HFF-Myc (cell line): Measurements from ENCODE around the gene LRRK2.

ENCODE experiments used
- DNase-seq: peaks from one replicate; pipeline ENCODE4 v3.0.0-alpha.2; 2011; ENCODE audit warnings: low read depth; ENCODE audit errors: extremely low read depth
- H3K4me3 ChIP-seq: replicated peaks from 2 replicates; pipeline ENCODE4 v1.5.1; 2011; ENCODE audit warnings: low read depth, mild to moderate bottlenecking, control low read depth, low read length
- TF ChIP-seq, protein P1 (sequence below): IDR thresholded peaks from 2 replicates; pipeline ENCODE4 v1.5.1; 2012; ENCODE audit warnings: mild to moderate bottlenecking, low read depth, low read length, control low read depth; ENCODE audit errors: missing control alignments

The LRRK2 gene

DNA sequence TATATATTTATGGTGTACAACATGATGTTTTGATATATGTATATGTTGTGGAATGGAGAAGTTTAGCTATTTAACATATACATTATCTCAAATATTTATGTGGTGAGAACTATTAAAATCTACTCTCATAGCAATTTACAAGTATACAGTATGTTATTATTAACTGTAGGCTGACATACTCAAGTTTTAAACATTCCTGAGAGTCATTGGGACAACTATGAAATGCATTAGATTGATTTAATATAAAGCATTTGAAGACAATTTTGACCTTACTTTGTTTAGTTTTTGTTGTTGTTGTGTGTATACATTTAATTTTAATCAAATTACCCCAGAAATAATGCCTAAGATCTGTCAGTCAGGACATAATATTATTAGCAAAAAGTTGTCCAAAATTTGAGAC is 99.5 kb downstream of the LRRK2 start:
- DNase-seq = no peak
- TF ChIP-seq, protein P1, sequence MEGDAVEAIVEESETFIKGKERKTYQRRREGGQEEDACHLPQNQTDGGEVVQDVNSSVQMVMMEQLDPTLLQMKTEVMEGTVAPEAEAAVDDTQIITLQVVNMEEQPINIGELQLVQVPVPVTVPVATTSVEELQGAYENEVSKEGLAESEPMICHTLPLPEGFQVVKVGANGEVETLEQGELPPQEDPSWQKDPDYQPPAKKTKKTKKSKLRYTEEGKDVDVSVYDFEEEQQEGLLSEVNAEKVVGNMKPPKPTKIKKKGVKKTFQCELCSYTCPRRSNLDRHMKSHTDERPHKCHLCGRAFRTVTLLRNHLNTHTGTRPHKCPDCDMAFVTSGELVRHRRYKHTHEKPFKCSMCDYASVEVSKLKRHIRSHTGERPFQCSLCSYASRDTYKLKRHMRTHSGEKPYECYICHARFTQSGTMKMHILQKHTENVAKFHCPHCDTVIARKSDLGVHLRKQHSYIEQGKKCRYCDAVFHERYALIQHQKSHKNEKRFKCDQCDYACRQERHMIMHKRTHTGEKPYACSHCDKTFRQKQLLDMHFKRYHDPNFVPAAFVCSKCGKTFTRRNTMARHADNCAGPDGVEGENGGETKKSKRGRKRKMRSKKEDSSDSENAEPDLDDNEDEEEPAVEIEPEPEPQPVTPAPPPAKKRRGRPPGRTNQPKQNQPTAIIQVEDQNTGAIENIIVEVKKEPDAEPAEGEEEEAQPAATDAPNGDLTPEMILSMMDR = no peak

DNA sequence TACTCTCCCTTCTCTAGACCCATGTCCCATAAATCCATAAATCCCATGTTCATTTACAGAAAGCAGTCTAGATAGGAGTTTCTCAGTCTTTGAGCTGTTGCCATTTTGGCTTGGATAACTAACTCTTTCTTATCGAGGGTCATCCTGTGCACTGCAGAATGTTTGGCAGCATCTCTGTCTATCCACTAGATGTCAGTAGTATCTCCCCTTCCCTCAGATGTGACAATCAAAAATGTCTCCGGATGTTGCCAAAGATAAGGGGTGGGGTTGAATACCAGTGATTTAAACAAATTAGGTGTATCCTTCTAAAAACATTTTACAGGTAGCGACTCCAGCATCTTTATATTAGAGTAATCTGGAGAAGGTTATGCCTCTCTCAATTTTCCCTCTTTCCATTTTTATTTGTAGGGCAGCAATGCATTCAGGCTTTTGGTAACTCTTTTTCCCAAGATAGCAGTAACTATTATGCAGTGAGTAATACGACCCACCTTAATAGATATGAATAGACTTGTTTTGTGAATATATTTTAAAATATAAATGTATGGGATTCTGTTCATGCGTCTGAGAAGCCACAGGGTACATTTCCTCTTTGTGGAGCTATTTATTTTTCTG is 100.7 kb downstream of the LRRK2 start:
- TF ChIP-seq, protein P1 = peak; percentile 54
- no peak for DNase-seq
- H3K4me3 ChIP-seq = no peak overlapping the region

More for the DNA sequence above, 99.5 kb downstream of the LRRK2 start:
- H3K4me3 ChIP-seq = no peak overlapping the region

DNA sequence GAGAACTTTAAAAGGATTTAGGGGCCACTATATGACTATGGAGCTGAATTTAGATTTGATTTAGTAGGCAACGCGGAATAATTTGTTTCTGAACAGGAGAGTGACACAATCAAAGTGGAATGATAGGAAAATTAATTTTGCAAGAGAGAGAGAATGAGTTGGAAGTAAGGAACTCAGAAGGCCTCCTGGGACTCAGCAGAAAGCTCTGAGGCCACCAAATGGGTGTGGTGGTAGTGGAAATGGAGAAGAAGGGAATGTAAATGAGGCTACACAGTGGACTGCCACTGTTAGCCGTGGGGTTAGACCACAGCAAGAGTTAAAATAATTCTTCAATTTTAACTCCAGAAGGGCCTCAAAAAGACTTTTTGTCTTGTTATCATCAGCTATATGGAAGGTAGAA is 102.7 kb downstream of the LRRK2 start:
- no peak for DNase-seq
- TF ChIP-seq, protein P1 = no peak
- no peak overlapping the region for H3K4me3 ChIP-seq

DNA sequence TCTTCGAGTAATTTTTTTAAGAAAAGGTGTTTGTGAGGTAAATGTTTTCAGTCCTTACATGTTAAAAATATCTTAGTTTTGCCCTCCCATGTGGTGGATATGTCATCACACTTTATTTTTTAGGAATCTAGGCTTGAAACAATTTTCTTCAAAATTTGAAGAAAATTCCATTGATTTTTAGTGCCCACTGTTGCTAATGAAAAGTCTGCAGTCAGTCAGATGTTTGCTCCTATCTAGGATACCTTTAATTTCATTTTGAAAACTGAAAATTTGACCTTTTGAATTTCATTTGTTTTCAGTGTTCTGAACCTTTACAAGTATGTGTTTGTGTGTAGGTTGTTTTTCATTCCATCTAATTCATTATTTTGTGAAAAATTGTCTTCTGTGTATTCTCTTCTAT is 105.4 kb downstream of the LRRK2 start:
- TF ChIP-seq, protein P1 = no peak
- no peak overlapping the region for H3K4me3 ChIP-seq
- DNase-seq = no peak

DNA sequence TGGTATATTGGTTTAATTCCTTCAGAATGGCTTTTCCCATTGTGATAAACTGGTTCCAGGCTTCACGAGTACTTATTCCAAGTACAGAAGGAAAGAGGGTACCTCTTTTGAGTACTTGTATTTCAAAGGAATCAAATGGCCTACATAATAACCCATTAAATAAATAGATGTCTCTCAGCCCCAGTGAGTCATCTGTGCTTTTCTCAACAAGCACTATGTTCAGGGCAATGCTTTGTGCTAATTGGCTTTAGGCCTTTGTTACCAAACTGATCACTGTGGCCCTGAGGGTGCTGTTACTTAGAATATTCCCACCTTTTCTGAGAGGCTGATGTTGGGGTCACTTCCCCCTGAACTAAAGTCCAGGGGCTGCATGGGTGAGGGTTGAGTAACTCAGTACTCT is 107.1 kb downstream of the LRRK2 start:
- DNase-seq = no peak
- no peak overlapping the region for H3K4me3 ChIP-seq
- TF ChIP-seq, protein P1 = no peak

DNA sequence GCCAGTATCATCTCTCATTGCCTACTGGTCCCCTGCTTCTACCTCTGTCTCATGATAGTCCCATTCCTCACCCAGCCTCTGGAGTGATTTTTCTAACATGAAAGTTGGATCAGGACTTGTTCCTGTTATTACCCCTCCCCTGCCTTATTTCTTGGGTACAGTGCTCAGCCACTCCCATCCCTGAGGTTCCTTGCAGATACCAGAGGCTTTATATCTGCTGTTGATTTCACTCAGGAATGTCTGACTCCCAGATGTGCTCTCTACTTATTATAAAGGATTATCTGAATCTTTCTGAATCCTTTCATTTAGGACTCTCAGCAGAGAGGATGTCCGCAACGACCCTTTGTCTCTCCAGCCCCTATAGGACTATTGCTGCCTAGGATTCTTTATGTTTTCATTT is 111.2 kb downstream of the LRRK2 start:
- DNase-seq = no peak
- TF ChIP-seq, protein P1 = no peak
- H3K4me3 ChIP-seq = no peak overlapping the region
